ENCODE data around the gene USO1.
"Not testable (repeated sequence)": the region's sequence is repeated elsewhere in the genome, so short reads cannot be mapped to it uniquely, and the experiment has no call there.

Gene USO1

DNA sequence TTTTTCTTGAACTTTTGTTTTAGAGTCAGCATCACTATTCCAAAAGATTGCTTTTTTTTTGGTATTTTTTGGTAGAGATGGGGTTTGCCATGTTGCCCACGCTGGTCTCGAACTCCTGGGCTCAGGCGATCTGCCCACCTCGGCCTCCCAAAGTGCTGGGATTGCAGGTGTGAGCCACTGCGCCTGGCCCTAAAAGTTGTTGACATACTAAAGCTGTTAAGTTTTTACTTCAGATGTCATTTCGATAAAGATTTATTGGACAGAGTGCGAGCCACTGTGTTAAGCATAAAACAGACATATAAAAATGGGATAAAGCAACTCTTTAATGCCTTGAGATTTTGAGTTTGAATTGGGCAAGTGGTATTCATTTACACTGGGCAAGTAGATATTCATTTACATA lies 28.3 kb downstream of the USO1 start:
- no peak for DNase-seq (ENCODE audit: low read depth in 2 of 2)

GRCh38 chr4:75769036-75769435 lies 44.7 kb downstream of the USO1 start:
- DNase-seq (ENCODE audit: low read depth in 2 of 2) = no peak

DNA sequence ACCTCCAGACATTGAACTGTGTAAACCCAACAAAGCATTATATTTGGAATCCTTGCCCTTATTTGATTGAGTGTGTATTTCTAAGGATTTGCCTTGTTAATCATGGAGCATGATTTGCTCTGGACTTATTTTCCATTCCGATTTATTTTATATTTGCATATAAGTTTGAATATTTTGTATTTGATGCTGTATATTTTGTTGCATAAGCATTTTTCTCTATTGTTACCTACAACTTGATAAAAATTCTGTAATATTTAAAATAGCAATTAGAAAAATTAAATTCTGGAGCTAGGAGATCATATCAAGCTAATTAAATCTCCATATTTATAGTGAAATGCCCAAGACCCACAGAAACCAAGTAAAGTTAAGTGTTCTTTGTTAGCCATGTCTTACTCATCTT lies 47.2 kb downstream of the USO1 start:
- no peak for DNase-seq (ENCODE audit: low read depth in 2 of 2)

- DNase-seq (ENCODE audit: low read depth in 2 of 2) = no peak
Measured at GRCh38 chr4:75777589-75777988, 53.2 kb downstream of the USO1 start.

- DNase-seq (ENCODE audit: low read depth in 2 of 2) = no peak
Measured at GRCh38 chr4:75779105-75779757, 54.9 kb downstream of the USO1 start.

DNA sequence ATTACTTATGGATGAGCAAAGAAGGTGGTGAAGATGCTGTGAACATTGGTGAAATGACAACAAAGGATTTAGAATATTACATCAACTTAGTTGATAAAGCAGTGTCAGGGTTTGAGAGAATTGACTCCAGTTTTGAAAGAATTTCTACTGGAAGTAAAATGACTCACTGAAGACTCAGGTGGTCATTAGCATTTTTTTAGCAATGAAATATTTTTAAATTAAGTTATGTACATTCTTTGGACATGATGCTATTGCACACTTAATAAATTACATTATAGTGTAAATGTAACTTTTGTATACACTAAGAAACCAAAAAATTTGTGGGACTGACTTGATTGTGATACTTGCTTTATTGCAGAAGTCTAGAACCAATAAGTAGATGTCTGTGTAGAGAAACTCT lies 56.9 kb downstream of the USO1 start:
- DNase-seq (ENCODE audit: low read depth in 2 of 2) = no peak

GRCh38 chr4:75786526-75786925 lies 62.1 kb downstream of the USO1 start:
- no peak for DNase-seq (ENCODE audit: low read depth in 2 of 2)

- no peak for DNase-seq (ENCODE audit: low read depth in 2 of 2)
Measured at GRCh38 chr4:75786938-75787337, 62.6 kb downstream of the USO1 start.

DNA sequence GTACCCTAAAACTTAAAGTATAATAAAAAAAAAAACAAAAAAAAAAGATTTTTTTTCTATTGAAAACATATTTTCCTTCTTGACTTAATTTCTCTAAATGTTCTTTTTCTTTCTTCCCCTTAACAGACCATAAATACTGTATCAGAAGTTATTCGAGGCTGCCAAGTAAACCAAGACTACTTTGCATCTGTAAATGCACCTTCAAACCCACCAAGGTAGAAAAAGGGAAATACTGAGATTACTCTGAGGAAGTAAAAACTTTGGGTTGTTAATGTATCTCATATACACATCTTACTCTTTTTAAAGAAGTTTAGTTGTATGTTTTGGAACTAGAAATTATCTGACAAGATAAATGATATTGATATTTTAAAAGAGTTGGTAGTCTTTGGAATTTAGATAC lies 65.6 kb downstream of the USO1 start:
- no peak for DNase-seq (ENCODE audit: low read depth in 2 of 2)

DNA sequence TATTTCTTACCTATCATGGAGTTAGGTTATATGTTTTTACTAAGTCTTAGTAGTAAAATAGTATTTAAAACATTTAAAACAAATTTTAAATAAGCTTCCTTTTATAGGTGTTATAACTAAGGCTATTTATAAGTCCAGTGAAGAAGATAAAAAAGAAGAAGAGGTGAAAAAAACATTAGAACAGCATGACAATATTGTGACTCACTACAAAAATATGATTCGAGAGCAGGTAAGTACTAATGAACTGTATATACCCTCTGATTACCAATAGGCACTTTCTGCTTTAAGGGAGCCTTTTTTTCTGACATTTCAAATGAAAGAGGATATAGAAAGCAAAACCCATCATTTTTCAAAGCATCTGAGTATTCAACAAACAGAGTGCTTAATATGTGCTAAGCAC lies 76.6 kb downstream of the USO1 start:
- DNase-seq (ENCODE audit: low read depth in 2 of 2) = no peak

- DNase-seq (ENCODE audit: low read depth in 2 of 2) = not testable (repeated sequence)
Measured at GRCh38 chr4:75806035-75806434, 81.7 kb downstream of the USO1 start.

DNA sequence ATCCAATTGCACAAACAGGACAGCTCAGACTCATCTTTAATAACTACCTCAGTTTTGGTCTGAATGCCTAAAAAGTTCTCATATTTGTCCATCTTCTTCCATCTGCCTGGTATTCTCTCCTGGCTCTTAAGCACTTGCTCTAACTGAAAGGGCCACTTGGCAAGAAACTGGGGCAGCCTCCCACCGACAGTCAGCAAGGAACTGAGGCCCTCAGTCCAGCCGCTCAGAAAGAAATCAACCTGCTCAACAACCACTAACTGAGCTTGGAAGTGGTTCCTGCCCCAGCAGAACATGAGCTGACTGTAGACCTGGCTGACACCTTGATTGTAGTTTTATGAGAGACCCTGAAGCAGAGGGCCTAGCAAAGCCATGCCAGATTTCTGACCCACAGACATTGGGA lies 93.5 kb downstream of the USO1 start:
- no peak for DNase-seq (ENCODE audit: low read depth in 2 of 2)

- no peak for DNase-seq (ENCODE audit: low read depth in 2 of 2)
Measured at GRCh38 chr4:75819121-75819520, 94.7 kb downstream of the USO1 start.

DNA sequence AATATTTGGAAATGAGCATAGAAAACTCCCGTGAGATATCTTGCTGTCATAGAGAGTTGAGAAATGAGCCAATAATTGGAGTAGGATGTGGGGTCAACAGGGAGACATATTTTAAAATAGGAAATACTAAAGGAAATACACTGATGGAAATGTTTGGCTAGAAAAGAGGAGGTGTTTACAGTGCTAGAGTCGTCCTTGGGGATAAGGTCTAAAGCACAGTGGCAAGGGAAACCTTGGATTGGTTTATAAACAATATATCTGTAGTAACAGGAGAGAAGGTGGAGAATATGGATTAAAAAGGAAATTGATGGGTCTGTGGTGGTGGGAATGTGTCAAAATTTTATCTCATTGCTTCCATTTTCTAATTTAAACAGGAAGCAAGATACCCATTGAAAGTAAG lies 95.8 kb downstream of the USO1 start:
- no peak for DNase-seq (ENCODE audit: low read depth in 2 of 2)

DNA sequence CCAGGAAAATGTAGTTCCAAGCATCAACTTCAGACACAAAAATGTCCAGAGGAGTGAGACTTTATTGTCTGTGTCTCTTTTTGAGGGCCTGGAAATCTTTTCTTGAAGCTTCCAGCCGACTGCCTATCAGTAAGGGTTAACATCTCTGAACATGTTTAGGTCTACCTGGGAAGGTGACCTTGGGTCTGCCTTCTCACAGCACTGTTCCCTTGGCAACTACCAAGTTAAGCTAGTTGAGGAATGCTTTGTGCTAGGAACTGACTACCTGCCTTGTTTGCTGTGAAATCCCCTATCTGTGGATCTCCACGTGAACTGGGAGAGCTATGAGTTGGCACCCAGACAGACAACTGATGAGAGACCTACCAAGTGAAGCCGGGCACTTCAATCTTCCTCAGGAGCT lies 96.3 kb downstream of the USO1 start:
- DNase-seq (ENCODE audit: low read depth in 2 of 2) = no peak

DNA sequence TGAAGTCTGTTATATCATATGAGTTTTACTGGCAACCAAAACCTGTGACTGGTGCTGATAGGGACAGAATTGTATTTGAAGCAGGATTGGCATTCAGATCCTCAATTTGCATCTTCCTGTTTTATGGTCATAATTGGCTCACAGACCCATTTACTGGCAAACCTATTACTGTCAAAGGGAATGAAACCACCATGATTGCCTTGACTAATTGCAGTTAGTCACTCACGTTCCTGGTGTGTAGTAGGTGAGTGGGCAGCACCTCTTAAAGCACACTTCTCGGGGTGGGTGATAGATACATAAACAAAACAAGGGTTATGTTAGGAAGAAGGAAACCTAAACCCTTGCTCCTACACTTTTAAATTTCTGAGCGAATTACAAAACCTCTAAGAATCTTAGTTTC lies 96.8 kb downstream of the USO1 start:
- no peak for DNase-seq (ENCODE audit: low read depth in 2 of 2)

- DNase-seq (ENCODE audit: low read depth in 2 of 2) = no peak
Measured at GRCh38 chr4:75821966-75822365, 97.6 kb downstream of the USO1 start.

GRCh38 chr4:75822416-75822815 lies 98.0 kb downstream of the USO1 start:
- DNase-seq (ENCODE audit: low read depth in 2 of 2) = no peak

DNA sequence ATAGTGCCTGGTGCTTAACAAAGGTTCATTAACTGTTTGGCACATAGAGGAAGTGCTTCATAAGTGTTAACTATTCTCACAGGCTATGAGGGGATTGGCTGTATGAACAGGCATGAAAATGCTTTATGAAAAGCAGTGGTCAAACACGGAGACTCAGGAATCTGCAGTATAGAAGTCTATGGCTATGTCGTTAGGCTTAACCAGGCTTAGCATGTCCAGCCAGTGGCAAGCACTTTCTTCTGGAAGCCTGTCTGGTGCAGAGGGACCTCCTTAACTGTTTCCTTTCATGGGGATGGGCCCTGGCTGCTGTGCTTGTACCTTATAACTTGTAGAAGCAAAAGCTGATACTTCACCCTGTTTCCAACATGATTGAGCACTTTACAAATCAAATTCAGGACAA lies 99.4 kb downstream of the USO1 start:
- DNase-seq (ENCODE audit: low read depth in 2 of 2) = no peak

- no peak for DNase-seq (ENCODE audit: low read depth in 2 of 2)
Measured at GRCh38 chr4:75830906-75831305, 106.5 kb downstream of the USO1 start.

DNA sequence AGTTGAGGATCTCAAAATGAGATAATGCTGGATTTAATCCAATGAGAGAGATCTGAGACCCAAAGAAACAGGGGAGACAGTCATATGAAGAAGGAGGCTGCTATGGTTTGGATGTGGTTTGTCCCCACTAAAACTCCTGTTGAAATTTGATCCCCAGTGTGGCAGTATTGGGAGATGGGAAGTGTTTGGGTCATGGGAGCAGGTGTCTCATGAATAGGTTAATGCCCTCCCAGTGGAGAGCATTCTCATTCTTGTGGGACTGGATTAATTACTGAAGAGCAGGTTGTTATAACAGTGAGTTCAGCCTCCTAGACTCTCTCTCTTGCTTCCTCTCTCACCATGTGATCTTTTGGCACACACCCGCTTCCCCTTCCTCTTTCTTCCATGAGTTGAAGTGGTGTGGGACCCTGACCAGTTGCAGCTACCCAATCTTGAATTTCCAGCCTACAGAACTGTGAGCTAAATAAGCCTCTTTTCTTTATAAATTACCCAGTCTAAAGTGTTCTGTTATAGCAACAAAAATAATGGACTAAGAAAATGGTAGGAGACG lies 107.6 kb downstream of the USO1 start:
- DNase-seq (ENCODE audit: low read depth in 2 of 2) = no peak

DNA sequence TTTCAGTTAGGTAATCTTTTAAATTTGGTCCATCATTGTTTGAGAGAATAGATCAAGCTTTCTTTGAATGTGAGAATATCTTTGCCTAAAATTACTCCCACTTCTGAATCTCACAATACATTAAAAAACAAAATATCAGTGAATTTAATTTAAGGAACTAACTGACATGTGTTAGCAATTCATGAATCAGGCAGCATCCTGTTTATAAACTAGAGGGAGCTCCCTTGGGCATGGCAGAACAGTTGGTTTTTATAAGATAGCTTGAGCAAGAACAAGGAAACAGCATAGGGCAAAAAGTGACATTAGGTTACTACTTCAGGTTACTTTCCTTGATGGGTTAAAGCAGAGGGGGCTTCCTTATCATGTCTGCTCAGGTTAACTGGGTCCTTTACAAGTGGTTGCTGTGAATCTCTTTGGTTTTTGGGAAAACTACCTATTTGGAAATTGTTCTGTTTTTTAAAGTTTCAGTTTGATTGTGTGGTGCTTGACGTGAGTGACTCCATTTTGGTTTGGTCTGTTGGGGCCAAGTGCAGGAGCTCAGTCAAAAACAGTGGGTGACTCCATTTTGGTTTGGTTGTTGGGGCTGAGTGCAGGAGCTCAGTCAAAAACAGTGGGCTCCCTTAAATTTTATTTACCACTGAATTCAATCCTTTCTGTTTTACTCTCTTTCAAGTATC lies 109.9 kb downstream of the USO1 start:
- DNase-seq (ENCODE audit: low read depth in 2 of 2) = no peak

DNA sequence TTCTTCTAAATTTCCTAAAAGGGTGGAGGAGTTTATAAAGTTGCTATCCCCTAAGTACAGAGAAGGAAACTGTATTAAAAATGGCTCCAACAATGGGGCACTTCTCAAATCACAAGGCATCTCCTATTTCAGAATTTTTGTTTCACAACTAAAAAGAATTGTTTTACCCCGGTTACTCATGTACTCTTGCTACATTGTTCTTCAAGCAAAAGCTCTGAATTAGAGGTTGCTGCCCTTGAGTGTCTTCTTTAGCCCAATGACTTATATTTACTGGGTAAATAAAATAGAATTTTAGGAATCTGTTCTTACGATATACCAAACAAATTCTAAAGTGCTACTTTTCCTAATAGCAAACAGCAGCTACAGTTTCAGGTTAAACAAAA lies 110.4 kb downstream of the USO1 start:
- no peak for DNase-seq (ENCODE audit: low read depth in 2 of 2)
